Measurements from ENCODE around the gene AADACL2. TPM values are rescaled to one million over a fixed set of nuclear protein-coding genes. Genes with fewer than 3 reads are reported as not detected.

Gene AADACL2
- total and polyA plus RNA-seq, 2 experiments from 2014 or later = 0.10 TPM; not detected in 1

DNA sequence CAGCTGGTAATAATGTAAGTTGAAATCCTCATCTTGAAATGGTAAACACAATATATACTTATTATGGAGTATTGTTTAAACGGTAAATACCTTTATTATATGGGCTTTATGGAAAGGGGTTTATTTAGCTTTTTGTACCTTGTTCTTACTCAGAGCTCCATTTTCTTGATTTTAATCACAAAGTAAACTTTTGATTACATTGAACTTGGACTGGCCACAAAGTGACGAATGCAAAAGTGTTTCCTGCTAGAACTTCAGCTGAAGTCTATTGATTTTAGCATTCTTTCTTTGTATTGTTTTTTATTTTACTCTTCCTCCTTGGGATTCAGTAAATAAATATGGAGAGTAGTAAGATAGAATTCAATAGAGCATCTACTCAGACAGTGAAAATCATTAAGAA is 60.4 kb downstream of the AADACL2 start:
- Histone ChIP-seq H3K36me3 (replicated peaks; ENCODE audit: insufficient read depth, low read depth) (no peaks in the 10 kb centered on the region), H3K4me2 (no peak overlapping the region), H3K9me2 (replicated peaks; ENCODE audit: insufficient read depth) (no peaks in the 10 kb centered on the region), H3K27ac (no peak overlapping the region), H3K9me3 (ENCODE audit: low read depth) (no peaks in the 10 kb centered on the region), H3K27me3 (no peaks in the 10 kb centered on the region), H2AFZ (no peak overlapping the region), H3K4me3 (no peak overlapping the region), H3K4me1 (ENCODE audit: insufficient read depth) (no peaks in the 10 kb centered on the region), H4K20me1 (ENCODE audit: insufficient read depth, poor library complexity, severe bottlenecking) (no peaks in the 10 kb centered on the region), H3K79me2 (no peaks in the 10 kb centered on the region)
- WGBS (ENCODE audit: low lambda C conversion rate, missing lambda C conversion rate) = 39% methylated on average over 2 of the region's 2 CpGs
- no peak for DNase-seq (ENCODE audit: low spot score)
- TF ChIP-seq EZH2 (IDR thresholded peaks at IDR 0.05; ENCODE audit: borderline replicate concordance) = no peak
- no peak for TF ChIP-seq EZH2phosphoT487 (IDR thresholded peaks at IDR 0.05; ENCODE audit: low read depth, severe bottlenecking, unreplicated experiment)
- TF ChIP-seq, protein P1, sequence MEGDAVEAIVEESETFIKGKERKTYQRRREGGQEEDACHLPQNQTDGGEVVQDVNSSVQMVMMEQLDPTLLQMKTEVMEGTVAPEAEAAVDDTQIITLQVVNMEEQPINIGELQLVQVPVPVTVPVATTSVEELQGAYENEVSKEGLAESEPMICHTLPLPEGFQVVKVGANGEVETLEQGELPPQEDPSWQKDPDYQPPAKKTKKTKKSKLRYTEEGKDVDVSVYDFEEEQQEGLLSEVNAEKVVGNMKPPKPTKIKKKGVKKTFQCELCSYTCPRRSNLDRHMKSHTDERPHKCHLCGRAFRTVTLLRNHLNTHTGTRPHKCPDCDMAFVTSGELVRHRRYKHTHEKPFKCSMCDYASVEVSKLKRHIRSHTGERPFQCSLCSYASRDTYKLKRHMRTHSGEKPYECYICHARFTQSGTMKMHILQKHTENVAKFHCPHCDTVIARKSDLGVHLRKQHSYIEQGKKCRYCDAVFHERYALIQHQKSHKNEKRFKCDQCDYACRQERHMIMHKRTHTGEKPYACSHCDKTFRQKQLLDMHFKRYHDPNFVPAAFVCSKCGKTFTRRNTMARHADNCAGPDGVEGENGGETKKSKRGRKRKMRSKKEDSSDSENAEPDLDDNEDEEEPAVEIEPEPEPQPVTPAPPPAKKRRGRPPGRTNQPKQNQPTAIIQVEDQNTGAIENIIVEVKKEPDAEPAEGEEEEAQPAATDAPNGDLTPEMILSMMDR (IDR thresholded peaks at IDR 0.05; ENCODE audit: poor library complexity) = no peak

DNA sequence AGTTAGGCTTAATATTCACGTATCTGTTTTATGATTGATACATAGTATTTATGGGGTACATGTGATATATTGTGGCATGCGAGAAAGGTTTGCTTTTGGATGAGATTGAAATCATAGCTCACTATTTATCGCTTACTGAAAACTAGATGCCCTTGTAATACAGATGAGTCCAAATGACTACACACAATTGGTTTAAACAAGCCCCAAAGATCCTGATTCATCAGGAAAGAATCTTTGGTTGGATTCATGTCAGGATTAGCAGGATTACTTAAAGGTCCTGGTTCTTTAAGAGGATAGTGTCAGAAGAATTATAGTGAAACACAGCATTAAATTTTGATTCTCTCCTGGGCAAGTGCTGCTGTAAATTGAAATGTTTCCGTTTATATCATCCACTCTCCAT is 61.5 kb downstream of the AADACL2 start:
- no peaks in the 10 kb centered on the region for H3K27me3 ChIP-seq
- H3K4me2 ChIP-seq = no peak overlapping the region
- no peak for DNase-seq (ENCODE audit: low spot score)
- no peak overlapping the region for H3K4me3 ChIP-seq
- H3K9me3 ChIP-seq (ENCODE audit: low read depth) = no peaks in the 10 kb centered on the region
- H2AFZ ChIP-seq = no peak overlapping the region
- no peaks in the 10 kb centered on the region for H4K20me1 ChIP-seq (ENCODE audit: insufficient read depth, poor library complexity, severe bottlenecking)
- H3K4me1 ChIP-seq (ENCODE audit: insufficient read depth) = no peaks in the 10 kb centered on the region
- WGBS (ENCODE audit: low lambda C conversion rate, missing lambda C conversion rate) = 89% methylated on average over 4 of the region's 4 CpGs
- H3K79me2 ChIP-seq = no peaks in the 10 kb centered on the region
- H3K9me2 ChIP-seq (replicated peaks; ENCODE audit: insufficient read depth) = no peaks in the 10 kb centered on the region
- TF ChIP-seq EZH2phosphoT487 (IDR thresholded peaks at IDR 0.05; ENCODE audit: low read depth, severe bottlenecking, unreplicated experiment) = no peak
- TF ChIP-seq, protein P1 (IDR thresholded peaks at IDR 0.05; ENCODE audit: poor library complexity) = no peak
- no peak for TF ChIP-seq EZH2 (IDR thresholded peaks at IDR 0.05; ENCODE audit: borderline replicate concordance)
- no peaks in the 10 kb centered on the region for H3K36me3 ChIP-seq (replicated peaks; ENCODE audit: insufficient read depth, low read depth)
- H3K27ac ChIP-seq = no peak overlapping the region

DNA sequence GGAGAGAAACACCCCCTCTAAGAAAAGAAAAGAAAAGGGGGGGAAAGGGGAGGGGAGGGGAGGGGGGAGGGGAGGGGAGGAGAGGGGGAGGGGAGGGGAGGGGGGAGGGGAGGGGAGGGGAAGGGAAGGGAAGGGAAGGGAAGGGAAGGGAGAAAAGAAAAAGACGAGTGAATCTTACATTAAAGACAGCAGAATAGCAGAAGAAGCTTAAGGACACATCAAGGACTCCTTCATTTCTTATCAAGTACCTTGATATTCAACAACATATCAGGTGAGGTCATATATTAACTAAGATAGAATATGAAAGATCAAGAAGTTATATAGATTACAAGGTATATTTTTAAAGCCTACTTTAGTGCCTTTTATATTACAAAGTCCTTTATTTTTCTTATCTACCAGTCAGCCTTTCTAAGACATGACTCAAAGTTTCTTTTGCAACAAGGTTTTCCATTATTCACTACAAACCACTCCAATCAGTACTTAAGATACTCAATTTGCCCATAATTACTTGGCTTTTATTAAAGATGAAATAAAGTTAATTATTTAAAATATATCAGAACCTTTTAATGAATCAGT is 62.5 kb downstream of the AADACL2 start:
- Histone ChIP-seq H3K79me2 (no peaks in the 10 kb centered on the region), H3K27me3 (no peaks in the 10 kb centered on the region), H3K9me2 (replicated peaks; ENCODE audit: insufficient read depth) (no peaks in the 10 kb centered on the region), H2AFZ (no peak overlapping the region), H4K20me1 (ENCODE audit: insufficient read depth, poor library complexity, severe bottlenecking) (no peaks in the 10 kb centered on the region), H3K4me2 (no peak overlapping the region), H3K4me3 (no peak overlapping the region), H3K27ac (no peak overlapping the region), H3K36me3 (replicated peaks; ENCODE audit: insufficient read depth, low read depth) (no peaks in the 10 kb centered on the region), H3K4me1 (ENCODE audit: insufficient read depth) (no peaks in the 10 kb centered on the region), H3K9me3 (ENCODE audit: low read depth) (no peaks in the 10 kb centered on the region)
- TF ChIP-seq, protein P1 (IDR thresholded peaks at IDR 0.05; ENCODE audit: poor library complexity) = no peak
- TF ChIP-seq EZH2 (IDR thresholded peaks at IDR 0.05; ENCODE audit: borderline replicate concordance) = no peak
- no peak for TF ChIP-seq EZH2phosphoT487 (IDR thresholded peaks at IDR 0.05; ENCODE audit: low read depth, severe bottlenecking, unreplicated experiment)
- no CpG with 5 or more reads among the region's 1 CpG for WGBS (ENCODE audit: low lambda C conversion rate, missing lambda C conversion rate)
- DNase-seq (ENCODE audit: low spot score) = no peak

All from hepatocyte (in vitro differentiated cells).